Heart left ventricle (tissue), 13 donors: ENCODE data around the gene KIF21B.

Experiments
- CTCF ChIP-seq, 12 donors: fragments of 200-600 bp; sonication (generic) in 4 of 12; IDR thresholded peaks; one replicate each; pipeline versions ENCODE4 v1.5.0 to v1.8.0; 2018 to 2022; ENCODE audit warnings: antibody characterized with exemption in 12 of 12, mild to moderate bottlenecking in 5 of 12
- POLR2A ChIP-seq, 2 donors: fragments of 450-650 bp; IDR thresholded peaks; one replicate each; pipeline ENCODE4 v1.6.1; 2017; ENCODE audit warnings: antibody characterized with exemption in 2 of 2, mild to moderate bottlenecking in 2 of 2, moderate library complexity in 2 of 2
- donor health status: ischemic (EF 13 %, LVEDD 7.1; RV severe dilation, severe dysfunction).
- donor health status: DM: no; HTN: yes; CAD: no.
- donor health status: DM: no; HTN: no; CAD: no.
- donor health status: ischemic (EF 25% LVEDD 6.9; RV normal size, moderate dysfunction).
- donor health status: ischemic (EF 25% LVEDD 5.7; RV mildly dilated, moderate dysfunction).
- donor health status: ischemic (EF 35%, LVEDD 5.7; RV mildly dilated, moderate dysfunction).
- donor health status: nonischemic (EF 11% LVEDD 7.7; RV severe dilation, severe dysfunction).
- donor health status: DM: yes; HTN: yes; CAD: no.
- donor health status: PGD.
- donor health status: ischemic (EF 29% LVEDD 5.4; RV normal size, mild dysfunction).
- donor health status: nonischemic (EF 23%, LVEDD 6.1; RV moderate dilation, normal function).

- TF ChIP-seq CTCF (IDR thresholded peaks at IDR 0.05) (no peak), POLR2A (IDR thresholded peaks at IDR 0.05) (no peak)
Observed at GRCh38 chr1:200973937-200974657, 49.4 kb downstream of the KIF21B start.
